GM21737 (cell line): ENCODE data around the gene TBC1D22B.

ENCODE experiments used
- ATAC-seq: cut with Tn5 transposase; IDR thresholded peaks from one replicate; pipeline ENCODE4 v1.9.1; 2021; ENCODE audit warnings: mild to moderate bottlenecking, moderate library complexity; ENCODE audit not compliant: unreplicated experiment

TBC1D22B gene

DNA sequence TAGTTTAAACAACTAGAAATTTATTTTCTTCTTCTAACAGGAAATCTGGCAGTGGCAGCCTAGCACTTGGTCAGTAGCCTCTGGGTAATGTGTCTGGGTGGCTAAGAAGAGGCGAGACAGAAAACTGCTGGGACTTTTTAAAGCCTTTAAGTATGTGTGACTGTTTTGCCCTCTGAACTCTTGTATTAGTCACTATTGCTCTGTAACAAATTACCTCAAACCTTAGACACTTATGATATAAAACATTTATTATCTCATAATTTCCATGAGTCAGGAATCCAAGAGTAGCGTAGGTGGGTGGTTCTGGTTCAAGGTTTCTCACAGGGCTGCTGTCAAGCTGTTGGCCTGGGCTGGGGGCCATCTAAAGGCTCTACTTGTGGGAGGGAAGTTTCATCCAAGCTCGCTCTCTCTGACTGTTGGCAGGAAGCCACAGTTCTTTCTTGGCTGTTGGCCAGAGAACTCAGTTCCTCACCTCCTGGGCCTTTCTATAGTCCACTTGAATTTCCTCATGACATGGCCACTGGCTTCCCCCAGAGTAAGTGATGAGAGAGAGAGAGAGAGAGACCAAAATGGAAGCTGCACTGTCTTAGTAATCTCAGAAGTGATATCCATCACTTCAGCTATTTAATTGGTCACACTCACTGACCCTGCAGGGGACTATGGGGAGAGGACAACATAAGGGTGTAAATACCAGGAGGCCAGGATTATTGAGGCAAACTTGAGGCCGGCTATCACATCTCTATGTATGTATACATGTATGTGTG is 17.4 kb upstream of the TBC1D22B start:
- no peak for ATAC-seq

GRCh38 chr6:37241131-37241530 is 16.4 kb upstream of the TBC1D22B start:
- no peak for ATAC-seq

DNA sequence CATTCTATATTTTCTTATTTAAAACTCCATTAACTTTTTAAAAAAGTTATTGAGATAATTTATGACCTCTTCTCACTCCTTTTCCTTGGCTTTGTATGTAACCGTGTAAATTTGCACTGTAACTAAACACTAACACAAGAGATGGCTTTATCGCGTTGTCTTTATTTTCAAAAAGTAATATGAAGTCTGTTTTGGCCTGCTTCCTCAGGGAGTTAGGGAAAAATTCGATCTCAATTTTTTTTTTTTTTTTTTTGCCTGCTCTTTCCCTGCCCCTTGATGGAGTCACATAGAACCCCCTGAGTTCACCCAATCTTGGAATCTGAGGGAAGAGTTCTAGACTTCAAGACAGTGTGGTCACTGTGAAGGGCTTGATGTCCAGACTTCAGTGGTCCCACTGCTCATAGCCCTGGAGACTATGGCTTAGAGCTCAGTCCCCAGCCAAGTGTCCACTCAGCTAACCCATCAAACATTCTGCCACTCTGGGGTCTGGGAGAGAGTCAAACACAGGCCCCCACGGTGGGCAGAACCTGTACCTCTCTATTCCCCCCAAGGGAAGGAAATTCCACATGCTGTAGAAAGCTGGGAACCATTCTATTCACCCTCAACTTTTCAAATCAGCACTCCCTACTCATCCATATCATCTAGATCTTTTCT is 15.7 kb upstream of the TBC1D22B start:
- no peak for ATAC-seq

DNA sequence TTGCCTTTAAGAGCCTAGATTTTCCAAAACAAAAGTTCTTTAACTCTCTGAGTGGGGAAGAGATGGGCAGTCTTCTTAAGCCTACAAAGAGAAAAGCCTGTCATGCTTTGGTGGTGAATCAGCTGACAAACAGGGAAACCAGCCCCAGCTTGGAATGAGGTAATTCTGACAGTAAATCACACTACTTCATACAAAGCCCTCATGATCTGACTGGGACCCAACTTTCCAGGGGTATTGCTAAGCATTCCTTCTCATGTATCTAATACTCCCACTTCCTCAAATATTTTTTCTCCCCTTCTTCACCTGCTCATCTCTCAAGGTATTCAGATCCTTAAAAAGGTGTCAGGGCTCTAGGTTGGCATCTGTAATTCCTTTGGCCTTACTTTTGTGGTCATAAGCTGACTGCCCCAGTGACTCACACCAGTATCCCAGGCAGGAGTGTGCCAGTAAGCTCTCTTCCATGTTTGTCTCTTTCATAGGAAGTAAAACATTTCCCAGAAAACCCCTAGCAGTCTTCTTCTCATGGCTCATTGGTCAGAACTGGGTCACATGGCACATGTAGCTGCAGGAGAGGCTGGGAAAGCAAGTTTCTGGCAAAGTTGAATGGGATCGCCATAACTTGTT is 15.0 kb upstream of the TBC1D22B start:
- no peak for ATAC-seq

GRCh38 chr6:37243131-37243815 is 14.3 kb upstream of the TBC1D22B start:
- no peak for ATAC-seq

GRCh38 chr6:37243816-37244370 is 13.7 kb upstream of the TBC1D22B start:
- no peak for ATAC-seq

GRCh38 chr6:37244430-37245310 is 12.9 kb upstream of the TBC1D22B start:
- no peak for ATAC-seq

GRCh38 chr6:37251211-37251780 is 6.3 kb upstream of the TBC1D22B start:
- ATAC-seq: no peak

- no peak for ATAC-seq
These were observed 4.0 kb upstream of the TBC1D22B start for GRCh38 chr6:37253486-37254007.

- no peak for ATAC-seq
These were observed 2.7 kb upstream of the TBC1D22B start for GRCh38 chr6:37254881-37255280.

DNA sequence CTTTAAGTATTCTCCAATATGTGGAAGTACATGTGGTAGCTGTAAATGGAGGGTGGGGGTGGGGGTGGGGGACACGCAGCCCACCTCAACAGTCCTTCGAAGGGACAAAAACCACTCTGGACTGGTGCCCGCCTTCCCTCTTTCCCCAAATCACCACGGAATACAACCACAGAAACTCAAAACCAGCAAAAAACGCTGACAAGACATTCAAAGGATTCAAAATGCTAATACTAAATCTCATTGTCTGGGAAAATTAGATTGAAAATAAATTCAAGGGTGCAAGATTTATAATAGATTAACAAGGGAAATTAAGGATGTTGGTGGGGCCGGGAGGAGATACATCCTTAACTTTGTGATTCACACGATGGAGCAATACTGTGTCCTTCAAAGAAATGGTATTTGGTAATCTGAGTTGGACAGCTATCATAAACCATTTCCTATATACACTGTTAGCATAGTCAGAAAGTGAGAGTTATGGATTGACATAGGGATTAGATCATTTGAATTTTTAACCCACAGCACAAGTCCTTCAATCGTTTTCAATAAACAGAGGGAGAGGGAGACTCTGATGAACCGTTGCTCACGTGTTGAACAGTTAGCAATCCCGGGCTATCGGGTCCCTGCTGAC is 766 bp upstream of the TBC1D22B start:
- ATAC-seq: no peak

- no peak for ATAC-seq
These were observed 295 bp upstream of the TBC1D22B start for GRCh38 chr6:37257320-37257633.

DNA sequence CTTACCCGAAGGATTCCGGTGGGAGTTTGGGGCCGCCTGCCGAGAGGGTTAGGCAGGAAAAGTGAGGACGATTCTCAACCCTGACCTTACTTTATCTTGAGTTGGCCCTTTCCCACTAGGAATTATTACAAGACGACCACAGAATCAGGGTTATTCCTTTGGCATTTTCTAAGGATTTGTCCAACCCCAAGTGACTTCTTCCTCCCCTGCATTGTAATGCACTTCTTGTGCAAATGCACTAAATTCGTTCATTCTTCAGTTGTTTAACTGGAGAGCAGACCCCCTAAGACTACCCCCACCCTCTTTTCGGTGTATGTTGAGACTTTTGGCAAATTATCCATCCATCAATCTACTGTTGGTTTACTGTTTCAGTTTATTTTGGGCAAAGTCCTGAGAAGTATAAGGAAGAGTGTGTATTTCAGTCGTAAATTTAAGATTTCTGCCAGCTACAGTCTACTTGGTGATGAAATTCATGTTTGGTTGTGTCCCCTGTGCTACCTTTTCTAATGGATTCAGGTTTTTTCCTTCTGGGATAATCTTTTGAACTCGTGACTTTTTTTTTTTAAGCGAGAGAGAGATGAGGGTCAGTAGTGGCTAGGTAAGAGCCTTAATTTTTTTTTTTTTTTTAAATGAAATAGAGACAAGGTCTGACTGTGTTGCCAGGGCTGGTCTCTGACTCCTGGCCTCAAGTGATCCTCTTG is 983 bp downstream of the TBC1D22B start:
- no peak for ATAC-seq

GRCh38 chr6:37259191-37259590 is 1.6 kb downstream of the TBC1D22B start:
- ATAC-seq: no peak

GRCh38 chr6:37260040-37260439 is 2.5 kb downstream of the TBC1D22B start:
- ATAC-seq: no peak

- ATAC-seq: no peak
These were observed 2.9 kb downstream of the TBC1D22B start for GRCh38 chr6:37260444-37260843.

DNA sequence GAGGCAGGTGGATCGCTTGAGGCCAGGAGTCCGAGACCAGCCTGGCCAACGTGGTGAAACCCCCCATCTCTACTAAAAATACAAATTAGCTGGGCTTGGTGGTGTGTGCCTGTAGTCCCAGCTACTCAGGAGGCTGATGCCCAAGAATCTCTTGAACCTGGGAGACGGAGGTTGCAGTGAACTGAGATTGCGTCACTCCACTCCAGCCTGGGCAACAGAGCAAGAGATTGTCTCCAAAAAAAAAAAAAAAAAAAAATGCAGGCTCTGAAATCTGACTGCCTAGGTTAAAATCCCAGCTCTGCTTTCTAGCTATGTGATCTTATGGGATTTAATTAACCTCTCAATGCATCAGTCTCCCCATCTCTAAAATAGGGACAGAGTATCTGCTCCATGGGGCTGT is 3.6 kb downstream of the TBC1D22B start:
- ATAC-seq: no peak

DNA sequence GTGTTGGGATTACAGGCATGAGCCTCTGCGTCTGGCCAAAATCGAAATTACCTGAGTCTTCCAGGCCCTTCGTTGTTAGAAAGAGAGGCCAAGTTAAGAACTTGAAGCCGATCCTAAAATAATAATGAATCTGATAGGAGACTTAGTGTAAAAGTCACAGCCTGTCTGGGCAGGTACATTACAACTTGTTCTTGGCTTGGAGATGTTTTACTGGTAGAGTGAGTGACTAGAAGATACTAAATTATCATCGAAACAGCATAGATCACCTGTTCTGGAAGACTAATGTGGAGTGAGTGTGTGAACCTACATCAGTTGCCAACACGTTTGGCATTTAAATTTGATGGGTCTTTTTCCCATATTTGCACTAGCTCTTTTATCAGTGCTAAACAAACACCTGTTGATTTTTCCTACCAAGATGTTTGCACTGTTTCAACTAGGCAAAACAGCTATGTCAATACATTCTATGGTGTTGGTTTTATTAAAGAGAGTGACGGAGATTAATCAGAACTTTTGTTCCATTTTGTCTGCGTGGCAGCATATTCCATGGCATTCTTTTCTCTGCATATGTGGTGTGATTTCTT is 5.0 kb downstream of the TBC1D22B start:
- no peak for ATAC-seq
